ENCODE measurements around the gene TLR6.

DNA sequence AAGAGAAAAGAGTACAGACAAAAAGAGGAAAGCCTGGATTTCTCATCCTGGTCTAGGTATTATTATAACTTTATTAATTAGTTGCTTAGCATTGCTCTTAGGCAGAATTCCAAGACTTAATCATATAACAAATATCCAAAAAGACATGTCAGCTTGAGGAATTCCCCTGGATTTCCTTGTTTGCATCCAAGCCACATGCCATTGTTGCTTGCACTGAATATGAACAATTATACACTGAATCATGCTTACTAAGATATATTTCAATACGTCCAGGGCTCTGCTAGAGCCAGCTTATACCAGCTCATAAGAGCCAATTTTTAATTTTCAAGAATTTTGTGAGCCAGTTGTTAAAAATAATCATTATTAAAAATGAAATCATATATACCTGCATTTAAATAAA is 68.3 kb downstream of the TLR6 start:
- TF ChIP-seq, protein P1, sequence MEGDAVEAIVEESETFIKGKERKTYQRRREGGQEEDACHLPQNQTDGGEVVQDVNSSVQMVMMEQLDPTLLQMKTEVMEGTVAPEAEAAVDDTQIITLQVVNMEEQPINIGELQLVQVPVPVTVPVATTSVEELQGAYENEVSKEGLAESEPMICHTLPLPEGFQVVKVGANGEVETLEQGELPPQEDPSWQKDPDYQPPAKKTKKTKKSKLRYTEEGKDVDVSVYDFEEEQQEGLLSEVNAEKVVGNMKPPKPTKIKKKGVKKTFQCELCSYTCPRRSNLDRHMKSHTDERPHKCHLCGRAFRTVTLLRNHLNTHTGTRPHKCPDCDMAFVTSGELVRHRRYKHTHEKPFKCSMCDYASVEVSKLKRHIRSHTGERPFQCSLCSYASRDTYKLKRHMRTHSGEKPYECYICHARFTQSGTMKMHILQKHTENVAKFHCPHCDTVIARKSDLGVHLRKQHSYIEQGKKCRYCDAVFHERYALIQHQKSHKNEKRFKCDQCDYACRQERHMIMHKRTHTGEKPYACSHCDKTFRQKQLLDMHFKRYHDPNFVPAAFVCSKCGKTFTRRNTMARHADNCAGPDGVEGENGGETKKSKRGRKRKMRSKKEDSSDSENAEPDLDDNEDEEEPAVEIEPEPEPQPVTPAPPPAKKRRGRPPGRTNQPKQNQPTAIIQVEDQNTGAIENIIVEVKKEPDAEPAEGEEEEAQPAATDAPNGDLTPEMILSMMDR (conservative IDR thresholded peaks at IDR 0.05; ENCODE audit: low read depth, low read length) = no peak
- no peak for TF ChIP-seq EZH2 (IDR thresholded peaks at IDR 0.05; ENCODE audit: borderline replicate concordance, low read depth, low read length, poor library complexity, severe bottlenecking)

Measured in A673 (cell line).